OCI-LY3 (cell line): ENCODE measurements around the gene TSEN2.
A peak's percentile ranks its signal among the peaks of the same experiment; 100 is the strongest.
"Not testable (repeated sequence)": the region's sequence is repeated elsewhere in the genome, so short reads cannot be mapped to it uniquely, and the experiment has no call there.

Source experiments
- H2AFZ ChIP-seq: fragments of 200-600, 300-600 bp; shearing (Covaris generic); 2 replicates; pipeline ENCODE4 v1.6.0; 2014; ENCODE audit warnings: antibody characterized with exemption, low read depth, low read length
- H3K27ac ChIP-seq: fragments of 200-600, 300-600 bp; sonication (generic); 2 replicates; pipeline ENCODE4 v1.5.1; 2014; ENCODE audit warnings: mild to moderate bottlenecking, low read length, moderate library complexity, mixed read lengths
- H3K27me3 ChIP-seq: fragments of 200-600, 300-600 bp; sonication (generic); 2 replicates; pipeline ENCODE4 v1.6.1; 2014; ENCODE audit warnings: low read depth, low read length, mixed read lengths
- H3K36me3 ChIP-seq: fragments of 200-600, 300-600 bp; sonication (generic); replicated peaks from 2 replicates; pipeline ENCODE3; 2014; ENCODE audit warnings: low read depth, low read length, mixed read lengths
- H3K4me1 ChIP-seq: fragments of 300-600, 200-600 bp; sonication (generic); 2 replicates; pipeline ENCODE4 v1.6.1; 2014; ENCODE audit warnings: low read length, mixed read lengths
- H3K4me2 ChIP-seq: fragments of 200-600, 300-600 bp; sonication (generic); 2 replicates; pipeline ENCODE4 v1.6.1; 2014; ENCODE audit warnings: low read length, mixed read lengths
- H3K4me3 ChIP-seq: fragments of 300-600, 200-600 bp; sonication (generic); 2 replicates; pipeline ENCODE4 v1.5.1; 2014; ENCODE audit warnings: antibody characterized with exemption, mild to moderate bottlenecking, low read length, moderate library complexity
- H3K79me2 ChIP-seq: fragments of 300-600, 200-600 bp; shearing (Covaris generic); 2 replicates; pipeline ENCODE4 v1.6.1; 2014; ENCODE audit warnings: mild to moderate bottlenecking, low read length, mixed read lengths
- H3K9ac ChIP-seq: fragments of 300-600, 200-600 bp; shearing (Covaris generic); 2 replicates; pipeline ENCODE4 v1.6.0; 2014; ENCODE audit warnings: mild to moderate bottlenecking, low read length, moderate library complexity
- H3K9me3 ChIP-seq: fragments of 200-600, 300-600 bp; shearing (Covaris generic); 2 replicates; pipeline ENCODE4 v1.6.1; 2014; ENCODE audit warnings: low read length, mixed read lengths; ENCODE audit not compliant: insufficient read depth
- H4K20me1 ChIP-seq: fragments of 200-600, 300-600 bp; sonication (generic); 2 replicates; pipeline ENCODE4 v1.6.1; 2016; ENCODE audit warnings: low read length, mixed read lengths; ENCODE audit not compliant: insufficient read depth
- EZH2phosphoT487 ChIP-seq: fragments of 200-600 bp; shearing (Covaris generic); IDR thresholded peaks from 2 replicates; pipeline ENCODE4 v1.6.1; 2018; ENCODE audit warnings: antibody characterized with exemption, mixed run types, low read depth
- TF ChIP-seq, protein P1 (sequence below): fragments of 200-600, 300-600 bp; sonication (generic); IDR thresholded peaks from 2 replicates; pipeline ENCODE4 v1.5.1; 2014; ENCODE audit warnings: antibody characterized with exemption, low read length, low read depth

Gene TSEN2

DNA sequence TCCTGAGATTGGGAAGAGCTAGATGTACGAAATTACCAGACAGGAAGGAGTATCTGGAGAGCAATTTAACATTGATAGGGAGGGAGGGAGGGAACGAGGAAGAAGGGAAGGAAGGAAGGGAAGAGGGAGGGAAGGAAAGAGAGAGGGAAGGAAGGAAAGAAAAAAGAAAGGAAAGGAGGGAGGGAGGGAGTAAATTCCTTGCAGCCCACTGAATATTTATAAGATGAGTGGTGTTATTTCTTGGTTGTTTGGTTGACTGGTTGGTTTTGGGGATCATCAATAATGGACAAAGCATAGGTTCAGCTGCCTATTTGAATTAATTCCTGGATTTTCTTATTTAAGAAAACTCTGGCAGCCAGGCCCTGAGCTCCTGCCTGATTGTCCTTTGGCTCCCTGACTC is 15.5 kb upstream of the TSEN2 start:
- Histone ChIP-seq H3K4me3 (no peak overlapping the region), H3K36me3 (no peaks in the 10 kb centered on the region), H2AFZ (no peak overlapping the region), H3K27me3 (no peaks in the 10 kb centered on the region), H3K4me2 (no peak overlapping the region), H3K27ac (no peak overlapping the region), H3K79me2 (no peaks in the 10 kb centered on the region), H4K20me1 (no peaks in the 10 kb centered on the region), H3K4me1 (peaks cover 14% of the 10 kb centered on the region), H3K9me3 (no peaks in the 10 kb centered on the region), H3K9ac (no peak overlapping the region)
- TF ChIP-seq EZH2phosphoT487, result no peak
- TF ChIP-seq, protein P1, sequence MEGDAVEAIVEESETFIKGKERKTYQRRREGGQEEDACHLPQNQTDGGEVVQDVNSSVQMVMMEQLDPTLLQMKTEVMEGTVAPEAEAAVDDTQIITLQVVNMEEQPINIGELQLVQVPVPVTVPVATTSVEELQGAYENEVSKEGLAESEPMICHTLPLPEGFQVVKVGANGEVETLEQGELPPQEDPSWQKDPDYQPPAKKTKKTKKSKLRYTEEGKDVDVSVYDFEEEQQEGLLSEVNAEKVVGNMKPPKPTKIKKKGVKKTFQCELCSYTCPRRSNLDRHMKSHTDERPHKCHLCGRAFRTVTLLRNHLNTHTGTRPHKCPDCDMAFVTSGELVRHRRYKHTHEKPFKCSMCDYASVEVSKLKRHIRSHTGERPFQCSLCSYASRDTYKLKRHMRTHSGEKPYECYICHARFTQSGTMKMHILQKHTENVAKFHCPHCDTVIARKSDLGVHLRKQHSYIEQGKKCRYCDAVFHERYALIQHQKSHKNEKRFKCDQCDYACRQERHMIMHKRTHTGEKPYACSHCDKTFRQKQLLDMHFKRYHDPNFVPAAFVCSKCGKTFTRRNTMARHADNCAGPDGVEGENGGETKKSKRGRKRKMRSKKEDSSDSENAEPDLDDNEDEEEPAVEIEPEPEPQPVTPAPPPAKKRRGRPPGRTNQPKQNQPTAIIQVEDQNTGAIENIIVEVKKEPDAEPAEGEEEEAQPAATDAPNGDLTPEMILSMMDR, result no peak

DNA sequence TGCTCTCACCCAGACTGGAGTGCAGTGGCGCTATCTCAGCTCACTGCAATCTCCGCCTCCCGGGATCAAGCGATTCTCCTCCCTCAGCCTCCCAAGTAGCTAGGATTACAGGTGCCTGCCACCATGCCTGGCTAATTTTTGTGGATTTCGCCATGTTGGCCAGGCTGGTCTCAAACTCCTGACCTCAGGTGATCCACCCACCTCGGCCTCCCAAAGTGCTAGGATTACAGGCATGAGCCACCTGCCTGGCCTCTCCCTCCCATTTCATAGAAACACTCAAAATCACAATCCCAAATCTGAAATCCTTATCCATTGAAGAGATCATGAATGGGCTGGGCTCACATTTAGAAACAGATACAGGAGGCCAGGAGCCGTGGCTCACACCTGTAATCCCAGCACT is 15.1 kb upstream of the TSEN2 start:
- not testable (repeated sequence) for H3K9me3 ChIP-seq, H3K9ac ChIP-seq, H3K27me3 ChIP-seq, H2AFZ ChIP-seq, H3K79me2 ChIP-seq, H3K4me2 ChIP-seq, H3K4me3 ChIP-seq, H3K27ac ChIP-seq, H4K20me1 ChIP-seq, H3K36me3 ChIP-seq
- H3K4me1 ChIP-seq, result peaks cover 14% of the 10 kb centered on the region

DNA sequence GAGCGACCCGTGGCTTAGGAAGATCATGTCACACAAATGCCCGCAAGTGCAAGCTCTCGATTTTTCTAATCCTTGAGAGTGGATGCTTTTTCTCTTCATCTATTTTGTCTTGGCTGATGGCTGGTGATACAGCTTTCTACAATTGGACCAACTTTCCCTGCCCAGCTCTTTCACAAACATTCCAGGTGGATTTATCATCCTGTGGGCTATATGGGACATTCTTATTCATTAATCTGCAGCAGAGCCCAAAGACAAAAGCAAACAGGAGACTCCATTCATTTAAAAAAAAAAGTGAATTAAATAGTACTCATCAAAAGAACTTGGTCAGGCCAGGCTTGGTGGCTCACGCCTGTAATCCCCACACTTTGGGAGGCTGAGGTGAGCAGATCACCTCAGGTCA is 14.2 kb upstream of the TSEN2 start:
- H3K9ac ChIP-seq, result no peak overlapping the region
- no peaks in the 10 kb centered on the region for H3K36me3 ChIP-seq
- no peaks in the 10 kb centered on the region for H3K9me3 ChIP-seq
- H4K20me1 ChIP-seq, result no peaks in the 10 kb centered on the region
- H3K27me3 ChIP-seq, result no peaks in the 10 kb centered on the region
- TF ChIP-seq, protein P1, result no peak
- TF ChIP-seq EZH2phosphoT487, result no peak
- no peak overlapping the region for H2AFZ ChIP-seq
- no peak overlapping the region for H3K4me2 ChIP-seq
- no peak overlapping the region for H3K4me3 ChIP-seq
- H3K27ac ChIP-seq, result no peak overlapping the region
- peaks cover 14% of the 10 kb centered on the region for H3K4me1 ChIP-seq
- no peaks in the 10 kb centered on the region for H3K79me2 ChIP-seq

DNA sequence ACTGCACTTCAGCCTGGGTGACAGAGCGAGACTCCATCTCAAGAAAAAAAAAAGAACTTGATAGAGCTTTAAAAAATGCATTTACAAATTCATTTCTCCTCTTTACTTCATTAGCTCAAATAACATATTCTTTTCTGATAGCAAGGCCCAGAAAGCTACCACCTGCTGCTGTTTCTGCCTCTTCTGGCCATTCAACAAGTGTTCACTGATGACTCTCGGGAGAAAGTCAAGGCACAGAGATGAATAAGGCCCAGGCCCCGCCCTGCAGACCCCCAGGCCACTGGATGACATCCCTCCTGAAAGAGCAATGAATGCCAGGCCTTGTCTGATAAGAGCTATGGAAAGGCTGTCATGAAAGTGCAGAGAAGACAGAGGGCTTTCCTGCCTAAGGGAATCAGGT is 13.6 kb upstream of the TSEN2 start:
- H2AFZ ChIP-seq, result peak overlapping the region; percentile 85; the same call in 1 of the 2 replicates
- TF ChIP-seq, protein P1, result no peak
- no peak for TF ChIP-seq EZH2phosphoT487
- no peaks in the 10 kb centered on the region for H3K27me3 ChIP-seq
- H3K36me3 ChIP-seq, result no peaks in the 10 kb centered on the region
- H3K9ac ChIP-seq, result no peak overlapping the region
- H3K79me2 ChIP-seq, result no peaks in the 10 kb centered on the region
- H3K4me2 ChIP-seq, result peak overlapping the region; percentile 45
- no peaks in the 10 kb centered on the region for H4K20me1 ChIP-seq
- no peaks in the 10 kb centered on the region for H3K9me3 ChIP-seq
- no peak overlapping the region for H3K4me3 ChIP-seq
- peaks cover 14% of the 10 kb centered on the region for H3K4me1 ChIP-seq
- no peak overlapping the region for H3K27ac ChIP-seq

DNA sequence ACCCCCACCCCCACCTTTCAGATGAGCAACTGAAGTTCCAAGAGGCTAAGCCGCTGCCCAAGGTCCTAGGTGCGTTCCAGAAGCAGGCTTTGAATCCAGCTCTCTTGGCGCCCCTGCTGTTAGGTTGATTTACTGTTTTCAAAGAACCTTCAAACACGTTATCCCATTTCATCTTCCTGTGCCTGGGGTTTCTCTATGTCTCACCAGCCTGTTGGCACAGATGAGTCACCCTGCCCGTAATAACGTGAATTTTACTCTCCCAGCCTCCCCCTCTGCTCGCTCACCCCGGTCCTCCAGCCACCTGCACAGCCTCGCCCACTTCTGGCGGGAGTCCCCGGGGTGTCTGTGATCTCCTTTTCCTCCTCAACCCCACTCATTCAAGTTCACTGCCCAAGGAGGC is 13.0 kb upstream of the TSEN2 start:
- Histone ChIP-seq H3K36me3 (no peaks in the 10 kb centered on the region), H2AFZ (peak overlapping the region; percentile 85), H3K4me3 (no peak overlapping the region), H3K79me2 (no peaks in the 10 kb centered on the region), H4K20me1 (no peaks in the 10 kb centered on the region), H3K4me2 (peak overlapping the region; percentile 45), H3K9ac (no peak overlapping the region), H3K27me3 (no peaks in the 10 kb centered on the region), H3K27ac (no peak overlapping the region), H3K4me1 (peaks cover 14% of the 10 kb centered on the region), H3K9me3 (no peaks in the 10 kb centered on the region)
- TF ChIP-seq, protein P1, result peak; percentile 20; the same call in 1 of the 2 replicates
- TF ChIP-seq EZH2phosphoT487, result no peak
